GM23338 (cell line): ENCODE data around the gene ZBTB7C. TPM values are rescaled to one million over a fixed set of nuclear protein-coding genes. Genes with fewer than 3 reads are reported as not detected.

Experiments used
- ATAC-seq: fragments of 200-7000 bp; cut with Tn5 transposase; 3 replicates; pipeline ENCODE4 v1.9.1; 2020
- DNase-seq: peaks from one replicate; pipeline ENCODE4 v3.0.0-alpha.2; 2015; ENCODE audit warnings: low spot score
- H2AFZ ChIP-seq: fragments of 200-600 bp; sonication (generic); 2 replicates; pipeline ENCODE4 v1.8.0; 2016; ENCODE audit warnings: antibody characterized with exemption, mild to moderate bottlenecking, moderate library complexity
- H3F3A ChIP-seq: fragments of 200-600 bp; sonication (generic); replicated peaks from 2 replicates; pipeline ENCODE4 v1.8.0; 2017; ENCODE audit warnings: antibody characterized with exemption, mixed run types, low read depth
- H3K27ac ChIP-seq: fragments of 200-600 bp; sonication (generic); 2 replicates; pipeline ENCODE4 v1.6.1; 2016; ENCODE audit warnings: low read depth
- H3K27me3 ChIP-seq: fragments of 200-600 bp; sonication (generic); 2 replicates; pipeline ENCODE4 v1.8.0; 2016; ENCODE audit warnings: mild to moderate bottlenecking, mixed run types, moderate library complexity; ENCODE audit not compliant: insufficient read depth
- H3K36me3 ChIP-seq: fragments of 200-600 bp; sonication (generic); 2 replicates; pipeline ENCODE4 v1.8.0; 2016; ENCODE audit warnings: mild to moderate bottlenecking; ENCODE audit not compliant: insufficient read depth
- H3K4me1 ChIP-seq: fragments of 200-600 bp; sonication (generic); 2 replicates; pipeline ENCODE4 v1.8.0; 2016; ENCODE audit warnings: mild to moderate bottlenecking, moderate library complexity; ENCODE audit not compliant: insufficient read depth
- H3K4me2 ChIP-seq: fragments of 200-600 bp; sonication (generic); 2 replicates; pipeline ENCODE4 v1.7.1; 2017; ENCODE audit warnings: mixed run types
- H3K4me3 ChIP-seq: fragments of 200-600 bp; sonication (generic); 2 replicates; pipeline ENCODE4 v1.6.1; 2016; ENCODE audit warnings: mixed run types
- H3K79me2 ChIP-seq: fragments of 200-600 bp; sonication (generic); replicated peaks from 2 replicates; pipeline ENCODE4 v1.8.0; 2017; ENCODE audit warnings: mild to moderate bottlenecking; ENCODE audit not compliant: insufficient read depth
- H3K9me2 ChIP-seq: fragments of 200-600 bp; sonication (generic); 2 replicates; pipeline ENCODE4 v1.8.0; 2017; ENCODE audit not compliant: insufficient read depth
- H4K20me1 ChIP-seq: fragments of 200-600 bp; sonication (generic); replicated peaks from 2 replicates; pipeline ENCODE4 v1.8.0; 2017; ENCODE audit warnings: mild to moderate bottlenecking; ENCODE audit not compliant: insufficient read depth
- H3K27ac Mint-ChIP-seq: 2 replicates; pipeline ENCODE4 v1.8.0; 2020; ENCODE audit warnings: inconsistent platforms, mild to moderate bottlenecking, moderate library complexity, mixed read lengths
- H3K27me3 Mint-ChIP-seq: 3 replicates; pipeline ENCODE4 v1.8.0; 2022; ENCODE audit warnings: low read depth, mild to moderate bottlenecking, moderate library complexity, mixed read lengths, inconsistent platforms; ENCODE audit not compliant: insufficient read depth, poor library complexity
- H3K36me3 Mint-ChIP-seq: 3 replicates; pipeline ENCODE4 v1.8.0; 2021; ENCODE audit warnings: low read depth, mild to moderate bottlenecking, inconsistent platforms, moderate library complexity, mixed read lengths
- H3K4me1 Mint-ChIP-seq: 3 replicates; pipeline ENCODE4 v1.8.0; 2020; ENCODE audit warnings: mild to moderate bottlenecking, inconsistent platforms, mixed read lengths
- H3K4me3 Mint-ChIP-seq: 3 replicates; pipeline ENCODE4 v1.8.0; 2021; ENCODE audit warnings: moderate library complexity, mild to moderate bottlenecking, inconsistent platforms, mixed read lengths
- H3K9me3 Mint-ChIP-seq: 3 replicates; pipeline ENCODE4 v1.8.0; 2020; ENCODE audit warnings: moderate library complexity, mild to moderate bottlenecking, inconsistent platforms, mixed read lengths
- CREB1 ChIP-seq: fragments of 250-450 bp; sonication (Bioruptor Pico); IDR thresholded peaks from 2 replicates; pipeline ENCODE4 v1.5.0; 2020; ENCODE audit warnings: low read depth, mild to moderate bottlenecking, moderate library complexity
- EZH2 ChIP-seq: fragments of 200-600 bp; sonication (generic); IDR thresholded peaks from one replicate; pipeline ENCODE4 v1.8.0; 2017; ENCODE audit warnings: antibody characterized with exemption, mild to moderate bottlenecking, low read depth; ENCODE audit not compliant: unreplicated experiment
- EZH2phosphoT487 ChIP-seq: fragments of 200-600 bp; sonication (generic); IDR thresholded peaks from one replicate; pipeline ENCODE4 v1.8.1; 2018; ENCODE audit warnings: antibody characterized with exemption; ENCODE audit not compliant: unreplicated experiment
- JUNB ChIP-seq: IDR thresholded peaks from one replicate; pipeline ENCODE4 v1.6.1; 2016; ENCODE audit warnings: antibody characterized with exemption; ENCODE audit not compliant: unreplicated experiment
- NANOG ChIP-seq: IDR thresholded peaks from 2 replicates; pipeline ENCODE4 v1.6.1; 2016; ENCODE audit warnings: antibody characterized with exemption, borderline replicate concordance
- POLR2AphosphoS5 ChIP-seq: IDR thresholded peaks from 2 replicates; pipeline ENCODE4 v1.6.1; 2016; ENCODE audit warnings: antibody characterized with exemption, low read depth
- STAT1 ChIP-seq: IDR thresholded peaks from one replicate; pipeline ENCODE4 v1.6.1; 2016; ENCODE audit warnings: antibody characterized with exemption; ENCODE audit not compliant: unreplicated experiment
- ZNF114 ChIP-seq: fragments of 250-450 bp; sonication (Bioruptor Pico); IDR thresholded peaks from 2 replicates; pipeline ENCODE4 v1.5.0; 2020; ENCODE audit warnings: mild to moderate bottlenecking, moderate library complexity
- ZNF331 ChIP-seq: fragments of 250-450 bp; sonication (Bioruptor Pico); IDR thresholded peaks from 2 replicates; pipeline ENCODE4 v1.5.0; 2020; ENCODE audit warnings: low read depth, mild to moderate bottlenecking, moderate library complexity
- polyA plus RNA-seq: library from polyadenylated mRNA; unstranded; fragments of >200 nt; fragmentation: Nextera tagmentation; extraction: Ambion mirVana; gene quantifications from 2 replicates; pipeline ENCODE4 v1.2.1, GENCODE V29; 2016
- total RNA-seq: library from RNA; depleted of rRNA; stranded (reverse); fragments of >200 nt; shearing (Covaris generic); gene quantifications from 2 replicates; pipeline ENCODE4 v1.2.3, GENCODE V29; 2014
- TF ChIP-seq, protein P1 (sequence below): IDR thresholded peaks from 2 replicates; pipeline ENCODE4 v1.6.1; 2016; ENCODE audit warnings: antibody characterized with exemption
- TF ChIP-seq, protein P2 (sequence below): IDR thresholded peaks from one replicate; pipeline ENCODE4 v1.6.1; 2018; ENCODE audit warnings: antibody characterized with exemption; ENCODE audit not compliant: unreplicated experiment
- TF ChIP-seq, protein P3 (sequence below), 2 experiments: fragments of 200-600 bp in 1 of 2; sonication (generic) in 1 of 2; conservative IDR thresholded peaks; 2 replicates each; pipeline versions ENCODE4 v1.5.1 to v1.6.1; 2016 to 2017; ENCODE audit warnings: antibody characterized with exemption in 2 of 2, low read depth in 2 of 2, mild to moderate bottlenecking in 2 of 2, moderate library complexity in 1 of 2
- TF ChIP-seq, protein P4 (sequence below): fragments of 250-450 bp; sonication (Bioruptor Pico); IDR thresholded peaks from 2 replicates; pipeline ENCODE4 v1.5.0; 2020; ENCODE audit warnings: mild to moderate bottlenecking, moderate library complexity

Gene ZBTB7C
- total and polyA plus RNA-seq, 2 experiments from 2014 or later: 0.03 to 0.14 TPM

DNA sequence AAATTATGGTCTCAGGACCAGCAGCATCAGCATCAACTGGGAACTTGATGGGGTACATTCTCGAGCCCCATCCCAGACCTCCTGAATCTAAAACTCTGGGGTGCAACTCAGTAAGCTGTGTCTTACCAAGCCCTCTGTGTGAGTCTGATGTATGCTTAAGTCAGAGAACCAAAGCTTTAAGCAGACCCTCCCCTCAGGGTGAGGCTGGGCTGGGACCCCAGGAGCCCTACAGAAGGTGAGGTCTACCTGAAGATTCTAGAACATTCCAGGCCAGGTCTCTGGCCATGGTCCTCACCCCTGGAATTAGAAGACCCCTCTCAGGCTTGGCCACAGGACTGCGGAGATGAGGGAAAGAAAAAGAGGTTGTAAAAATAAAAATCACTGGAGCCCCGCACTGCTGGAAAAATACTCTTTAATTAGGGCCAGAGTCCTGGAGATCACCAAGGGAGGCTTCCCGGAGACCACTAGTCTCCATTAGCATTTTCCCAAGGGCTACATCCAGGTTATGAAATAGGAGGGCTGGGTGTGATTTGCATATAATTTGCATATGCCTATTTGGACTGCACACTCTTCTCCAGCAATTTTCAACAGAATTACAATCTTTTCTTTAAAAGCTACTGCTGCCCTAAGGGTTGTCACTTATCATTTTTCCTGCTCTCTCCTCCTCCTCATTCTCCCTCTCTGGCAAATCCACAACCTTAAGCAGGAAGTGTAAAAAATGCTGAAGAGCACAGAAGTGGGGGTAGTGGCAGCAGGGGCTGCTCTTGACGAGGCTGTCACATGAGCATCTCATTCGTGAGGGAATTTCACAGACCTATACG, 100.2 kb downstream of the ZBTB7C start:
- DNase-seq (no peak), ATAC-seq (no peak)
- H3K9me3 Mint-ChIP-seq: no peaks in the 10 kb centered on the region
- H3K4me1 Mint-ChIP-seq: peaks cover 13% of the 10 kb centered on the region
- H3K4me3 ChIP-seq: no peak overlapping the region
- H3K79me2 ChIP-seq: no peaks in the 10 kb centered on the region
- H4K20me1 ChIP-seq: no peaks in the 10 kb centered on the region
- no peak overlapping the region for H3K4me3 Mint-ChIP-seq
- peaks cover 2% of the 10 kb centered on the region for H3K27me3 Mint-ChIP-seq
- no peaks in the 10 kb centered on the region for H3F3A ChIP-seq
- no peak overlapping the region; the same call in 1 of the 2 replicates for H3K27ac Mint-ChIP-seq
- no peak overlapping the region for H2AFZ ChIP-seq
- no peaks in the 10 kb centered on the region for H3K9me2 ChIP-seq
- peaks cover 5% of the 10 kb centered on the region for H3K4me1 ChIP-seq
- H3K36me3 Mint-ChIP-seq: no peaks in the 10 kb centered on the region
- H3K36me3 ChIP-seq: no peaks in the 10 kb centered on the region
- TF ChIP-seq JUNB: no peak
- no peak for TF ChIP-seq ZNF331
- TF ChIP-seq CREB1 (CRISPR knock-in tag): no peak
- no peak for TF ChIP-seq STAT1
- TF ChIP-seq, protein P1, sequence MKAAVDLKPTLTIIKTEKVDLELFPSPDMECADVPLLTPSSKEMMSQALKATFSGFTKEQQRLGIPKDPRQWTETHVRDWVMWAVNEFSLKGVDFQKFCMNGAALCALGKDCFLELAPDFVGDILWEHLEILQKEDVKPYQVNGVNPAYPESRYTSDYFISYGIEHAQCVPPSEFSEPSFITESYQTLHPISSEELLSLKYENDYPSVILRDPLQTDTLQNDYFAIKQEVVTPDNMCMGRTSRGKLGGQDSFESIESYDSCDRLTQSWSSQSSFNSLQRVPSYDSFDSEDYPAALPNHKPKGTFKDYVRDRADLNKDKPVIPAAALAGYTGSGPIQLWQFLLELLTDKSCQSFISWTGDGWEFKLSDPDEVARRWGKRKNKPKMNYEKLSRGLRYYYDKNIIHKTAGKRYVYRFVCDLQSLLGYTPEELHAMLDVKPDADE: no peak
- TF ChIP-seq EZH2: no peak
- TF ChIP-seq EZH2phosphoT487: no peak
- TF ChIP-seq, protein P2, sequence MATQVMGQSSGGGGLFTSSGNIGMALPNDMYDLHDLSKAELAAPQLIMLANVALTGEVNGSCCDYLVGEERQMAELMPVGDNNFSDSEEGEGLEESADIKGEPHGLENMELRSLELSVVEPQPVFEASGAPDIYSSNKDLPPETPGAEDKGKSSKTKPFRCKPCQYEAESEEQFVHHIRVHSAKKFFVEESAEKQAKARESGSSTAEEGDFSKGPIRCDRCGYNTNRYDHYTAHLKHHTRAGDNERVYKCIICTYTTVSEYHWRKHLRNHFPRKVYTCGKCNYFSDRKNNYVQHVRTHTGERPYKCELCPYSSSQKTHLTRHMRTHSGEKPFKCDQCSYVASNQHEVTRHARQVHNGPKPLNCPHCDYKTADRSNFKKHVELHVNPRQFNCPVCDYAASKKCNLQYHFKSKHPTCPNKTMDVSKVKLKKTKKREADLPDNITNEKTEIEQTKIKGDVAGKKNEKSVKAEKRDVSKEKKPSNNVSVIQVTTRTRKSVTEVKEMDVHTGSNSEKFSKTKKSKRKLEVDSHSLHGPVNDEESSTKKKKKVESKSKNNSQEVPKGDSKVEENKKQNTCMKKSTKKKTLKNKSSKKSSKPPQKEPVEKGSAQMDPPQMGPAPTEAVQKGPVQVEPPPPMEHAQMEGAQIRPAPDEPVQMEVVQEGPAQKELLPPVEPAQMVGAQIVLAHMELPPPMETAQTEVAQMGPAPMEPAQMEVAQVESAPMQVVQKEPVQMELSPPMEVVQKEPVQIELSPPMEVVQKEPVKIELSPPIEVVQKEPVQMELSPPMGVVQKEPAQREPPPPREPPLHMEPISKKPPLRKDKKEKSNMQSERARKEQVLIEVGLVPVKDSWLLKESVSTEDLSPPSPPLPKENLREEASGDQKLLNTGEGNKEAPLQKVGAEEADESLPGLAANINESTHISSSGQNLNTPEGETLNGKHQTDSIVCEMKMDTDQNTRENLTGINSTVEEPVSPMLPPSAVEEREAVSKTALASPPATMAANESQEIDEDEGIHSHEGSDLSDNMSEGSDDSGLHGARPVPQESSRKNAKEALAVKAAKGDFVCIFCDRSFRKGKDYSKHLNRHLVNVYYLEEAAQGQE: no peak
- no peak for TF ChIP-seq POLR2AphosphoS5
- TF ChIP-seq, protein P3, sequence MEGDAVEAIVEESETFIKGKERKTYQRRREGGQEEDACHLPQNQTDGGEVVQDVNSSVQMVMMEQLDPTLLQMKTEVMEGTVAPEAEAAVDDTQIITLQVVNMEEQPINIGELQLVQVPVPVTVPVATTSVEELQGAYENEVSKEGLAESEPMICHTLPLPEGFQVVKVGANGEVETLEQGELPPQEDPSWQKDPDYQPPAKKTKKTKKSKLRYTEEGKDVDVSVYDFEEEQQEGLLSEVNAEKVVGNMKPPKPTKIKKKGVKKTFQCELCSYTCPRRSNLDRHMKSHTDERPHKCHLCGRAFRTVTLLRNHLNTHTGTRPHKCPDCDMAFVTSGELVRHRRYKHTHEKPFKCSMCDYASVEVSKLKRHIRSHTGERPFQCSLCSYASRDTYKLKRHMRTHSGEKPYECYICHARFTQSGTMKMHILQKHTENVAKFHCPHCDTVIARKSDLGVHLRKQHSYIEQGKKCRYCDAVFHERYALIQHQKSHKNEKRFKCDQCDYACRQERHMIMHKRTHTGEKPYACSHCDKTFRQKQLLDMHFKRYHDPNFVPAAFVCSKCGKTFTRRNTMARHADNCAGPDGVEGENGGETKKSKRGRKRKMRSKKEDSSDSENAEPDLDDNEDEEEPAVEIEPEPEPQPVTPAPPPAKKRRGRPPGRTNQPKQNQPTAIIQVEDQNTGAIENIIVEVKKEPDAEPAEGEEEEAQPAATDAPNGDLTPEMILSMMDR (conservative IDR thresholded peaks at IDR 0.05; ENCODE audit: low read depth in 2 of 2): no peak
- TF ChIP-seq, protein P4, sequence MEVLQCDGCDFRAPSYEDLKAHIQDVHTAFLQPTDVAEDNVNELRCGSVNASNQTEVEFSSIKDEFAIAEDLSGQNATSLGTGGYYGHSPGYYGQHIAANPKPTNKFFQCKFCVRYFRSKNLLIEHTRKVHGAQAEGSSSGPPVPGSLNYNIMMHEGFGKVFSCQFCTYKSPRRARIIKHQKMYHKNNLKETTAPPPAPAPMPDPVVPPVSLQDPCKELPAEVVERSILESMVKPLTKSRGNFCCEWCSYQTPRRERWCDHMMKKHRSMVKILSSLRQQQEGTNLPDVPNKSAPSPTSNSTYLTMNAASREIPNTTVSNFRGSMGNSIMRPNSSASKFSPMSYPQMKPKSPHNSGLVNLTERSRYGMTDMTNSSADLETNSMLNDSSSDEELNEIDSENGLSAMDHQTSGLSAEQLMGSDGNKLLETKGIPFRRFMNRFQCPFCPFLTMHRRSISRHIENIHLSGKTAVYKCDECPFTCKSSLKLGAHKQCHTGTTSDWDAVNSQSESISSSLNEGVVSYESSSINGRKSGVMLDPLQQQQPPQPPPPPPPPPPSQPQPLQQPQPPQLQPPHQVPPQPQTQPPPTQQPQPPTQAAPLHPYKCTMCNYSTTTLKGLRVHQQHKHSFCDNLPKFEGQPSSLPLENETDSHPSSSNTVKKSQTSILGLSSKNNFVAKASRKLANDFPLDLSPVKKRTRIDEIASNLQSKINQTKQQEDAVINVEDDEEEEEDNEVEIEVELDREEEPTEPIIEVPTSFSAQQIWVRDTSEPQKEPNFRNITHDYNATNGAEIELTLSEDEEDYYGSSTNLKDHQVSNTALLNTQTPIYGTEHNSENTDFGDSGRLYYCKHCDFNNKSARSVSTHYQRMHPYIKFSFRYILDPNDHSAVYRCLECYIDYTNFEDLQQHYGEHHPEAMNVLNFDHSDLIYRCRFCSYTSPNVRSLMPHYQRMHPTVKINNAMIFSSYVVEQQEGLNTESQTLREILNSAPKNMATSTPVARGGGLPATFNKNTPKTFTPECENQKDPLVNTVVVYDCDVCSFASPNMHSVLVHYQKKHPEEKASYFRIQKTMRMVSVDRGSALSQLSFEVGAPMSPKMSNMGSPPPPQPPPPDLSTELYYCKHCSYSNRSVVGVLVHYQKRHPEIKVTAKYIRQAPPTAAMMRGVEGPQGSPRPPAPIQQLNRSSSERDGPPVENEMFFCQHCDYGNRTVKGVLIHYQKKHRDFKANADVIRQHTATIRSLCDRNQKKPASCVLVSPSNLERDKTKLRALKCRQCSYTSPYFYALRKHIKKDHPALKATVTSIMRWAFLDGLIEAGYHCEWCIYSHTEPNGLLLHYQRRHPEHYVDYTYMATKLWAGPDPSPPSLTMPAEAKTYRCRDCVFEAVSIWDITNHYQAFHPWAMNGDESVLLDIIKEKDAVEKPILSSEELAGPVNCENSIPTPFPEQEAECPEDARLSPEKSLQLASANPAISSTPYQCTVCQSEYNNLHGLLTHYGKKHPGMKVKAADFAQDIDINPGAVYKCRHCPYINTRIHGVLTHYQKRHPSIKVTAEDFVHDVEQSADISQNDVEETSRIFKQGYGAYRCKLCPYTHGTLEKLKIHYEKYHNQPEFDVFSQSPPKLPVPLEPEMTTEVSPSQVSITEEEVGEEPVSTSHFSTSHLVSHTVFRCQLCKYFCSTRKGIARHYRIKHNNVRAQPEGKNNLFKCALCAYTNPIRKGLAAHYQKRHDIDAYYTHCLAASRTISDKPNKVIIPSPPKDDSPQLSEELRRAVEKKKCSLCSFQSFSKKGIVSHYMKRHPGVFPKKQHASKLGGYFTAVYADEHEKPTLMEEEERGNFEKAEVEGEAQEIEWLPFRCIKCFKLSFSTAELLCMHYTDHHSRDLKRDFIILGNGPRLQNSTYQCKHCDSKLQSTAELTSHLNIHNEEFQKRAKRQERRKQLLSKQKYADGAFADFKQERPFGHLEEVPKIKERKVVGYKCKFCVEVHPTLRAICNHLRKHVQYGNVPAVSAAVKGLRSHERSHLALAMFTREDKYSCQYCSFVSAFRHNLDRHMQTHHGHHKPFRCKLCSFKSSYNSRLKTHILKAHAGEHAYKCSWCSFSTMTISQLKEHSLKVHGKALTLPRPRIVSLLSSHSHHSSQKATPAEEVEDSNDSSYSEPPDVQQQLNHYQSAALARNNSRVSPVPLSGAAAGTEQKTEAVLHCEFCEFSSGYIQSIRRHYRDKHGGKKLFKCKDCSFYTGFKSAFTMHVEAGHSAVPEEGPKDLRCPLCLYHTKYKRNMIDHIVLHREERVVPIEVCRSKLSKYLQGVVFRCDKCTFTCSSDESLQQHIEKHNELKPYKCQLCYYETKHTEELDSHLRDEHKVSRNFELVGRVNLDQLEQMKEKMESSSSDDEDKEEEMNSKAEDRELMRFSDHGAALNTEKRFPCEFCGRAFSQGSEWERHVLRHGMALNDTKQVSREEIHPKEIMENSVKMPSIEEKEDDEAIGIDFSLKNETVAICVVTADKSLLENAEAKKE: no peak
- TF ChIP-seq ZNF114: no peak
- no peak for TF ChIP-seq NANOG
- H3K27me3 ChIP-seq: no peaks in the 10 kb centered on the region
- H3K27ac ChIP-seq: no peak overlapping the region
- H3K4me2 ChIP-seq: no peak overlapping the region
